GM18507 (cell line): ENCODE data around the gene KDM5B.

Experiments used
- DNase-seq: peaks from one replicate; pipeline ENCODE4 v3.0.0; 2011; ENCODE audit warnings: low read depth; ENCODE audit not compliant: insufficient read length; ENCODE audit errors: extremely low spot score
- FAIRE-seq: peaks from 2 replicates; lab custom pipeline; 2011; peaks lifted over from hg19 to GRCh38; lab: Jason Lieb, UNC

Gene KDM5B

GRCh38 chr1:202692959-202693555, 115.2 kb downstream of the KDM5B start:
- DNase-seq, result peak; percentile 29

DNA sequence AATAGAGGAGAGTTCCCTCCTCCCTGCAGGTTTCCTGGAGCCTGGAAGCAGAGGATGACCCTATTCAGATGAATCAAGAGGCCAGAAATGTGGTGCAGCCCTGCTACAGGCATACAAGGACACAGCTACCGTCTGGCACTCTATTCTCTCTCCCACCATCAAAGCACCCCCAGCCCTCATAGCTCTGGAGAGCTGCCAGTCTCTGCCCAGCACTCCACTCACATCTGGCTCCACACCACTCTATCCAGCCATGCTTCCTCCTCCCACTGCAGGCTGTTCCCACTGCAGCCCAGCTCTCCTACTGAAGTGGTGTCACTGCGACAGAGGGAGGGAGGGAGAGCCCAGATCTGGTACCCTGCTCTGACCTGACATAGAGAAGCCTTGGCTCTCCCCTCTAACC, 116.4 kb downstream of the KDM5B start:
- no peak for FAIRE-seq
- DNase-seq, result no peak

More at GRCh38 chr1:202692959-202693555, 115.2 kb downstream of the KDM5B start:
- FAIRE-seq, result peak; percentile 74

DNA sequence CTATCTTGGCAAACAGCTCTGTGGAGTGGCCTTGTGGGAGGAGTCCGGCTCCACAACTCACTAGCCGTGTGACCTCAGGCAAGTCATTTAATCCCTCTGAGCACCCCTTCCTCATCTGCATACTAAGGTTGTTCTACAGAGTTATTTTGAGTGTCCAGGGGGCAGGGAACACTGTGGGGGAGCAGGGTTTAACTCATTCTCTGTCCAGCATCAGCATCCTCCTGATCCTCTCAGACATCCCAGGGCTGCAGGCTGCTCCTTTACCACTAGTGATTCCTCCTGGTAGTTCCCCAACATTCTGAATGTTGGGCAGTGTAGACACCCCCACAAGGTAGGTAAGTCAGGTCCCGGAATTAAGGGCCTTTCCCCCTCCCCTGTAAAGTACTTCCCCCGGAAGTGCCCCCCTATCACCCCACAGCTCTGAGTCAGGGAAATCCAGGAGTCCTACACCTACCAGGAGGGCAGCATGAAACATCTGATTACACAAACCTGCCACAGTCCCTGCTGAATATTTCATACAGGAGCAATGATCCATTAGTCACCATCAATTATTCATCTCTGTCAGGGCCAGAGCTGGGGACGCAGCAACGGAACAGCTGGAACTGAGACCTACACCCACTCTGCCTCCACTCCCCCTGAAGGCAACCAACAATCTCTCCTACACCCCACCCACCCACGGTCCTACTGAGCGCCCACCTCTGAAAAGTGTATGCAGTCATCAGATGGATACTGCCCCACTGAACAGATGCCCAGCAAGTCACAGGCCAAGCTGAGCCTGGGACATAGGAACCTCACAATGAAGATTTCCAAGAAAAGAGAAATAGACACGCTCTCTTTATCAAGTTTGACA, 118.5 kb downstream of the KDM5B start:
- no peak for FAIRE-seq
- DNase-seq, result no peak

DNA sequence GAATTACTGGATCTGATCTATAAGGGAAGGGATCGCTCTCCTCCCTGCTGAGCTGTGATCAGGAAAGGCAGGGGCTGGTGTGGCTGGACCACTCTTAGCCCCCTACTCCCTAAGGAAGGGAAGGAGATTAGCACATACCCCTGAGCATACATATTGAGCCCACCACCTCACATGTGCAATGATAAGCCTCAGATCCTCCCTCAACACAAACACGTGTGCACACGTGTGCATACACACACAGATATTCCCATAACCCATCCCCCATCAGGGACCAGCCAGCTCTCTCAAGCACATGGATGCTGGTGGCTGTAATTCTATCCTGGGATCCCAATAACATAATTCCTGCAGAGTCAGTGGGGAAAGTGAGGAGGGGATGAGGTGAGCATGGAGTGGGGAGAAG, 119.1 kb downstream of the KDM5B start:
- FAIRE-seq (no peak), DNase-seq (no peak)

DNA sequence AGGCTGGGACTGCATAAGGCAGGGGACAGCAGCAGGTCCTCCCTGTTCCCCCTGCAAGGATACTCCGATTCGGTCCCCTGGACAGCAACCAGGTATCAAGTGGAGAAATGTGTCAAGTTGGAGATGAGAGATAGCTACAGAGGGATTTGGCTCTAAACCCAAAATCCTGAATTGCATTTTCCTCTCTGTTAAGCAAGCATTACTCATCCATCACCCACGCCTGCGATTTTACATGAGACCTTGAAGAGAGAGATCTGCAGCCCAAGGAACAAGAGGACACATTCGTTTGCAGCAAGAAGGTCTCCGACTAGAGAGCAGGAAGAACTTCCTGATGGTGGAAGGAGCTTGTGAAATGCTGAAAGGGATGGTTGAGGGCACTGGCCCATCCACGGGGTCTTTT, 119.8 kb downstream of the KDM5B start:
- FAIRE-seq (no peak), DNase-seq (no peak)

DNA sequence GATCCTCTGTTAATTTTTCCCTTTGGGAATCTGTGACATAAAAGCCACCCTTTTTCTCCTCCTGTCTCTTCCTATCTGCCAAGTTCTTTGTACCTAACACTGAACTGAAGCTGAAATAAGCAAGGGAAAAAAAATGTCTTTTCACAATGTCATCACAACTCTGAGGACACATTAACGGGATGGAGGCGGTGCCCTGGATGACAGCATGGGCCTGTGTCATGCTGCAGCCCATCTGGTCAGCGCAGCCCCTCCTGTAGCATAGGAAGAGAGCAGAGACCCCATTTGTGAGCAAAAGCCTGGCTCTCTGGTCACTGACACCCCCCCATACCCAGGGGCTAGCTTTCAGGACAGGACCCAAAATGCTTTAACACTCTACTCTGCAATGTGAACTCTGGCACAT, 120.4 kb downstream of the KDM5B start:
- FAIRE-seq (no peak), DNase-seq (no peak)

- DNase-seq (no peak), FAIRE-seq (no peak)
These were observed 120.9 kb downstream of the KDM5B start for GRCh38 chr1:202687370-202687769.

- FAIRE-seq (no peak), DNase-seq (no peak)
These were observed 122.6 kb downstream of the KDM5B start for GRCh38 chr1:202685641-202686040.

DNA sequence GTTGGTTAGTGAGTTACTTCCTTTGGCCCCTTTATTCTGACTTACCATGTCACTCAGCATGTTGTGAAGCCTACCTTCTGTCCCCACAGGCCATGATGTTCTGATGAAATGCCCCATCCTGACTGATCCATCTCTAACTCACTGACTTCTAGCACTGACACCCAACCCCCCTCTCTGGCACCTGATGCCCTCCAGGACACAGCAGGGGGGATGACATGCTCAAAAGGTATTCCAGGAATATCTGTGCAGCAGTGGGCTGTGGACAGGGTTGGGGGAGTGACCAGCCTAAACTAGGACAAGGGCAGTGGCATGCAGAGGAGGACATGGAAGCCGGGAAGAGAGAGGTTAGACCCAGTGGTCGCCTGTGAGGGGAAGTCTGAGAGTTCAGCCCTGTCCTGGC, 123.5 kb downstream of the KDM5B start:
- DNase-seq (no peak), FAIRE-seq (no peak)

GRCh38 chr1:202683029-202683428, 125.2 kb downstream of the KDM5B start:
- FAIRE-seq, result no peak

DNA sequence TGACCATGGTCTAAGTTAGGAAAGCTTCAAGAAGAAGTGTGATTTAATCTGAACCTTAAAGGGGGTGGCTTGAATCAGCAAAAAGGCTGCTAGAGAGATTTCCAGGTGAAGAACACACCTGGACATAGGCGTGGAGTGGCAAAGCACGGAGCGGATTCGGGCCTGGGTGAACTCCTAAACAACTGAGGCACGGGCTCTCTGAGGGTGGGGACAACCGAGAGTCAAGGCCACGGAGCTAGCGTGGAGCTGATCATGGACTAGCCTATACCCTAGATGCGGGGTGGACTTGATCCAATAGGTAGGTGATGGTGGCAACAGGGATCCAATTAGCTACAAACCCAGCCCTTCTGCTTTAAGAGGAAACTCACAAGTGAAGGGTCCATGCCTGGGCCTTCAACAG, 125.7 kb downstream of the KDM5B start:
- FAIRE-seq (no peak), DNase-seq (no peak)

More at GRCh38 chr1:202683029-202683428, 125.2 kb downstream of the KDM5B start:
- no peak for DNase-seq

GRCh38 chr1:202681736-202682420, 126.3 kb downstream of the KDM5B start:
- DNase-seq, result no peak
- no peak for FAIRE-seq

GRCh38 chr1:202680586-202681352, 127.5 kb downstream of the KDM5B start:
- FAIRE-seq, result no peak
- DNase-seq, result no peak

- no peak for DNase-seq
- no peak for FAIRE-seq
These were observed 128.6 kb downstream of the KDM5B start for GRCh38 chr1:202679406-202680177.

DNA sequence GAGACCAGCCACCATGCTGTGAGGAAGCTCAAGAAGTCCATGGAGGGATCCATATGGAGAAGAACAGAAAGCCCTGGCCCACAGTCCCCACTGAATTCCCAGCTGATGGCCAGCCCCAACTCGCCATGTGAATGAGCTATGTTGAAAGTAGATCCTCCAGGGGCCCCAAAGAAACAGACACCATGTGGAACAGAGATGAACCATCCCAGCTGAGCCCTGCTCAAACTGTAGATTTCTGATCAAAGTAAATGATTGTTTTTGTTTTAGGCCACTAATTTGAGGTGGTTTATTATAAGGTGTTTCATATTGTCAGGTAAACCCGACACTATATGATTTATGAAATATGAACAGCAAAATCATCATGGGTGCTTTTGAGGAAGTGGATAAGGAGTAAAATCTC, 130.8 kb downstream of the KDM5B start:
- DNase-seq (no peak), FAIRE-seq (no peak)
